GM21447 (cell line): ENCODE results near the gene FCRL4.

ENCODE experiments used
- ATAC-seq: cut with Tn5 transposase; IDR thresholded peaks from one replicate; pipeline ENCODE4 v1.9.1; 2021; ENCODE audit not compliant: unreplicated experiment

FCRL4 gene

DNA sequence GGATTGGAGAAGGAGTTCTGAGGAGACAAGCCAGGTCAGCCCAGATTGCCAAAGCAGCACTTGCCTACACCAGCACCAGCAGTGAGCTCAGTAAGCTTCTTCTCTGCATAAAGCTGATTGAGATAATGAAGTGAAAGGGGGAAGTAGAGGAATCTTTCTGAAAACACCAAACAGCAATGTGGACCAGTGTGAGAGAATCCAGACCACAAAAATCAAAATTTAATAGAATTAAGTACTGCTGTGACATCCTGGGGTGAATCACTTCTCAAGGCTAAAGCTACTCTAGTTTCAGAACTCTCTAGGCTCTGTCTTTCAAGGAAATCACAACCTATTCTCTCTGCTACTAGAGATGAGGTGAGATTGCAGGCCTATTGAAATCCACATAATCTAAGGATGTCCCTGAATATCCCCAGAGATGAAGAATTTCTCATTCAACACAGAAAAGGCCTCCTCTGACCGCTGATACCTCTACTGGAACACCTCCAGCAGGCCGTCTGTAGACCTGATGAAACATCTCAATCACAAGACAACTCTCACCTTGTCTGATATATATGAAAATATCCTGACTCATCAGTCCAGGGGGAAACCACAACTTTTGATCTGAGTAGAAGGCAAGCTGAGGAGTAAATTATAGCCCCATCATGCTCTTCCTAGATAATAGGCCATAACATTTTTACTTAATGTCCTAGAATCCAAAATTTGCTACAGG is at the start of gene FCRL4:
TSS of gene FCRL4 (minus strand) at position 127 of the 709 bp plus-strand sequence. CDS start 141 bp downstream, outside the sequence.
- peak; percentile 55 for ATAC-seq

DNA sequence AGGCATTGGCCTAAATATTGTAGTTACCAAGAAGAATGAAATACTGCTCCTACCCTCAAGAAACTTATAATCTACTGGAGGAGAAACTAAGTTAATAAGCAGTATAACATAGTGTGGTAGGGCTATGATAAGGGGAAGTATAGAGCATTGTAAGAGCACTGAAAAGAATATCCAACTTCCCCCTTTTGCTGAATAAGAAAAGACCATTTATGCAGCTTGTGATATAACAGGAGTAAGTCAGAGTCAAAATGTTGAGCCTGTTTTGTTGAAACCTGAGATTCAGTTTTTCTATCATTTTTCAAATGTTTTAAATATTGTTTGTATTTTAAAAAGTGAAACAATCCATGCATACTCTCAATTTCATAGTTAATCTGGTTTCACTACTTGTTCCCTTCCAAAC is 48.3 kb upstream of the FCRL4 start:
- ATAC-seq: no peak

DNA sequence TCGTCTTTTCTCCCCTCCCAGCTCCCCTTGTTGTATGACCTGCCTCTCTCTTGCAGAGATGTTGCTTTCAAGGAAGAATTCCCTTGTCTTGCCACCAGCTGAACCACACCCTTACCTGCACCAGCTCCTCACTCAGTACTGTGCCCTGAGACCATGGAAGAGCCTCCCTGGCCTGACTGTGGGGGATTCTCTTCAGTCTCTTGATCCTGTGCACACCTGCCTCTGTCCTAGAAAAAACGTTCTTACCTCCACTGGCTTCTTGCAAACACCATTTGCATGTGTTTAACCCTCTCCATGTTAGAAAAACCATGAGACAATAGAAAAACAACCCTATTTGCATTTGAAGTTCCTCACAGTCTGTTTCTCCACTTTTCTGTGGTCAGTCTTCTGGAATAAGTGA is 43.3 kb upstream of the FCRL4 start:
- ATAC-seq: no peak

DNA sequence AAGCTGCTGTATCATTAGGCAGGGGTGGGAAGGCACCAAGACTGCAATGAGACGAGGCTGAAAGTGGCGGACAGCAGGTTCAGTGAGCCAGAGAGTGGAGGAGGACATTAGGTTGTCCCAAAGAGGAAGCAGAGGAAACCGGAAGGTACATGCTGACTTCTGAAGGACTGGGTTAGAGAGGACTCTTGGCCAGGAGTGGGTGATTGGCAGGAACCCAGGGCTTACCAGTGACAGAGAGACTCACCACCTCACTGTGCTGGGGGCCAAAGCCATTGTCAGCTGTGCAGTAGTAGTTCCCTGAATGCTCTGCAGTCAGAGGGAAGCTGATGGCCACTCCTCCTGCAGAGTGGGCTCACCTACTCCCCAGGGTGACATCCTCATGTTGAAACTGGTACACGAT is 41.9 kb upstream of the FCRL4 start:
- ATAC-seq: no peak

DNA sequence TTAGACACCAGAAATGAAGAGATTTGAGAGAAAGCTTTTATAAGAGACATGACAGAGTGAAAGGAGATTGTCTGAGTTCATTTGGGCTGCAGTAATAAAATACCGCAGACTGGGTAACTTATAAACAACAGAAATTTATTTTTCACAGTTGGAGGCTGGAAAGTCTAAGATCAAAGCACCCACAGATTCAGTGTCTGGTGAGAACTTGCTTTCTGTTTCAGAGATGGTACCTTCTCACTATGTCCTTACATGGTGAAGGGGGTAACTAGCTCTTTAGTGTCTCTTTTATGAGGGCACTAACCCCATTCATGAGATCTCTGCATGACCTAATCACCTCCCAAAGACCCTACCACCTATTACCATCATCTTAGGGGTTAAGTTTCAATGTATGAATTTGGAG is 30.9 kb upstream of the FCRL4 start:
- ATAC-seq: no peak

DNA sequence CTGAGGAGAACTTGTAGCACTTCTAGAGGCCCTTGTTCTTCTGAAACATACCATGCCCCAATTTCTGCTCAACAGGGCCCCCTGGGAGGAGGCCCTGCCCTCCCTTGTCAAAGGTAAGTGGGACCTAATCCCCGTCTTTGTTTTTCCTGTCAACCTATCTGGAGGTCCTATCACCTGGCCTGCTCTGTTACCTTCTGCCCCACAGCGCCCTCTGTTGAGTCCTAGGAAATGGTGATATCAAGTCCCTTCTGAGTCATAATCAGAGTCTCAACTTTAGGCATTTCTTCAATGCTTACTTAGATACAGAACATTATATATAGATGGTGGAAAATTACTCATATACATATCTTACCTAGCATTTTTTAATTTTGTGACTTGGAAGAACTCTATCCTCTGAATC is 28.2 kb upstream of the FCRL4 start:
- ATAC-seq: no peak

DNA sequence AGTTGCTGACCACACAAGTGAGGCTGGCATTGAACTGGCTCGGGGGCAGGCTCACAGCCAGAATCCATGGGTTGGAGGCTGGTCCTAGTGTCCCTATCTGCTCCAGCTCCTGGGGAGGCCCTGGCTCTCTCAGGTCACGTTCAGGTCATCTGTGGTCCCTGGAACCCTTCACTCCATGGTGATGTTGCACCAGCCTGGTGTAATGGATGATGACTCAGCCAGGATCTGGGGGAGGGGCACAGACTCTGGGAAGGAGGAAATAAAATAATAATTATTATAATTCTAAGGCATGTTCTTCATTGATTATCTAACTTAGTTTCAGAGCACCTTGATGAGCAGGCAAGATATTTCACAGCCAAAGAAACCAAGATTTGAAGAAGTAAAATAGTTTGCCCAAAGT is 26.6 kb upstream of the FCRL4 start:
- ATAC-seq: no peak

DNA sequence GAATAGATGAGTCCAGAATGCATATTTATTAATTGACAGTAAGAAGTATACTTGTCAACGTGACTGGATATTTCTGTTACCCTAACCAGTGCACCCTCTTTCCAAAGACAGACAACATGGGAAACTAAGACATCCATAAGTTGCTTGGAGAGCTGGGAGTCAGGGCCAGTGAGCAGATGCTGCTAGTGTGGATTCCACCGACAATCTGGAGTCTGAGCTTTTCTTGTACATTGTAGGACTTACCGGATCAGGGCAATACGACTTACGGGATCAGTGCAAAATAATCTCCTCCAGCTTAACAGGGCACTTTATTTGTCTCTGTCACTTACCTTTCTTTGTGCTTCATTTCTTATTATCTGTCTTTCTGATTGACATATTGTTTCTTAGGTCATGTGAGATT is 24.6 kb upstream of the FCRL4 start:
- ATAC-seq: no peak

DNA sequence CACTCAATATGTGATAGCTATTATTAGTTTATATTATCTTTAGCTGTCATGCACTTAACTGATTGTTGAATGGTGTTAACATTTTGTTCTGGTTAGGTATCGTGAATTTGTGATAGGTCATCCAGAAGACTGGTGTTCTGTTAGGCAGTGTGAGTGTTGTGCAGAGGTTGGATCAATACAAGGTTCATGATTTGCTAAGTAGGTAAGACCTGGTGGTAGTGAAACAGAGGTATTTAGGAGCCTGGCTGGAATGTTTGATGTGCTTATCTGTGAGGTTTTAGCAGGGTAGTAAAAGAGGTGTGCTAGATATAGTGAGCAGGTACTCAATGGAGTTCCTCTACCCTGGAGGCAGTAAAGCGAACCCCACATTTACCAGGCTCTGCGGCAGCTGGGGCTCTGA is 20.3 kb upstream of the FCRL4 start:
- ATAC-seq: no peak

DNA sequence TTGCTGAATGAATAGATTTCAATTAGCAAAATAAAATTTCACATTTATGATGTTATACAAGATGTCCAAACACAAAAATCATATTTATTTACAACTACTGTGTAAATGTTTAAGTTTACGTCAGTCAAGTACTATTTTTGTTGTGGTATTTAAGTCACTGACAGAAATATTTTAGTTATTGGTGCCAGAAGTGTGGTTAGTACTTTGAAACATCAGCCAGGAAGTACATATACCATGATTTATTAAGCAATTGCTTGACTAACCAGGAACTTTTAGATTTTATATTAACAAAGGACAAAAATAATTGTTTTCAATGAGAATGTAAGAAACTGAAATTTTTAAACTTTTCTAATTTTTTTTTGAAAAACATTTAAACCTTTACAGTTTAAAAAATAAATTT is 2.4 kb upstream of the FCRL4 start:
- ATAC-seq: no peak

DNA sequence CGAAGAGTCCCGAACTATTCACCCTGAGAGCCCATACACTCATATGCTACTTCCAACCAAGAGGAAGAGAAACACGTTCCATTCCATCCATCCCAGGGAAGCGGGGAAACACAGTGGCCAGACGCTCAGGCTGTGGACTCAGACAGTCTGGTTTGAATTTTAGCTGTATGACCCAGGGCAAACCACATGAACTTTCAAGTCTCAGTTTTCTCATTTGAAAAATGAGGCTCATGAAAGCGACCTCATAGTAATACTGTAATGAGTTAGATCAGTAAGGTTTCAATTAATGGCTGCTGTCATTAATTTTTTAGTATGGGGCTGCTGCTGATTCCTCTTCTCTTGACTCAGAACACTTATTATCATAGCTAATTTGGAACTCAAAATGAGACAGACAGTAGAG is 1.5 kb downstream of the FCRL4 start:
- ATAC-seq: no peak

DNA sequence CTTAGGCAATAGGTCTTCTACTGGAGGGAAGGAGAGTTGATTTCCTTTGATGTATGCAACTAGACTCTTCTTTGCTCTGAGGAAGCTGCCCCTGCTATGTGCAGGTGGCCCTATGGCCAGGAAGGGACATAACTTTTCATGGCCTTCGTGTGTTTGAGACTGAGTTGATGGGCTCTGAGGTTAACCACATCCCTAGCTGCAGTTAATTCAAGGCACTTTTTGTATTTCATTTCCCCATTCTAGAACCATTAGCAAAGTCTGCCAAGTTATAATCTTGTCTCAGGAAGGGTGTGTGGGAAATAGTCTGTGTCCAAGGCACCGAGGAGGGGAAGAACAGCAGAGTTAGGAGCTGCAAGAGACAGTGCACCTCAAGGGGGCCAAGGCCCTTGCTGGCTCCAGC is 2.5 kb downstream of the FCRL4 start:
- ATAC-seq: peak; percentile 64

DNA sequence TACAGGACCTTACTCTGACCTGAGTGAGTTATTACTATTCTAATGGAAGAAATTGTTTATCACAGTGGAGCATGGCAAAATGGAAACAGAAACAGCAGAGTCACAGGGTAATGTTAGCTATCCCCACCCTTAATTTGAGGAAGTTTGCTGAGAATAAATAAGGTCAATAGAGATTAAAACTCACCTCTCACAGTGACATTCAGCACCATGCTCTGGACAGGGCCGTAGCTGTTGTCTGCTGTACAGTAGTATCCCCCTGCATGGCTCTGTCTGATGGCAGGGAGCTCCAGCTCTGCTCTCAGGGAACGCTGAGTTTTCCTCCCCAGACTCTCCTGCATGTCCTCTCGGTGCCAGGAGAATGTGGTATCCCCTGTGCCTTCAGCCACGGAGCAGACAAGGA is 11.9 kb downstream of the FCRL4 start:
- no peak for ATAC-seq

DNA sequence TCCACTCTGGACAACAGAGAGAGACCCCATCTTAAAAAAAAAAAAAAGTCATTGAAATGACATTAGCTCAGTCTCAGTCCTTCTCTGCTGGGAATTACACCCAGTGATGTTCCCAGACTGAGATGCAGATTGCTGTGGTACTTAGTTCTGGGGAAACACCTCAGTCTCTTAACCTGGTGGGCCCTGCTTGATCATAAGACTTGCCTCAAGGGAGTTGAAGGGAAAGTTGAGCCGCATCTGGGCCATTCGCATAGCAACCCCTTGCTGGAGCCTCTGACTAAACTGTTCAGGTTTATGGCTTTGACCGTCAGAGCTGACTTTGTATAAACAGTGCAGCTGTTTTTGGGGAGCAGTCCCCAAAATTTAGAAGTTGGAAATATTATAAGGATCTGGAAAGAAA is 13.4 kb downstream of the FCRL4 start:
- ATAC-seq: no peak

DNA sequence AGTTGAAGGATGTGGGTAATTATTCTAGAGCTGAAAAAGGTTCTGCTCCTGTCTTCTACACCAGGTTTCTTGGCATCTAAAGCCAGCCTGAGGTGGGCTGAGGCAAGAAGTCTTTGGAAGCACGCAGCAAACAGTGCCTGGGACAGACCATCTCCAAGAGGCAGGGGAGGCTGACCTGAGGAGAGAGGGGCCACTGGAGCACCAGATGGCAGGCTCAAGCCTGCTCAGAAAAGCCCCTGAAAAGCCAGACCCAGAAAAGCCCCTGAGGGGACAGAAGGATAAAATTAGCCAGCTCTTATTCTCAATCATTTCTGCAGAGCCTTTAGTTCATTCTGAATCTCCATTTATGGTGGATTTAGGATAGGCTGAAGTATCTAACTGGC is 17.1 kb downstream of the FCRL4 start:
- no peak for ATAC-seq

DNA sequence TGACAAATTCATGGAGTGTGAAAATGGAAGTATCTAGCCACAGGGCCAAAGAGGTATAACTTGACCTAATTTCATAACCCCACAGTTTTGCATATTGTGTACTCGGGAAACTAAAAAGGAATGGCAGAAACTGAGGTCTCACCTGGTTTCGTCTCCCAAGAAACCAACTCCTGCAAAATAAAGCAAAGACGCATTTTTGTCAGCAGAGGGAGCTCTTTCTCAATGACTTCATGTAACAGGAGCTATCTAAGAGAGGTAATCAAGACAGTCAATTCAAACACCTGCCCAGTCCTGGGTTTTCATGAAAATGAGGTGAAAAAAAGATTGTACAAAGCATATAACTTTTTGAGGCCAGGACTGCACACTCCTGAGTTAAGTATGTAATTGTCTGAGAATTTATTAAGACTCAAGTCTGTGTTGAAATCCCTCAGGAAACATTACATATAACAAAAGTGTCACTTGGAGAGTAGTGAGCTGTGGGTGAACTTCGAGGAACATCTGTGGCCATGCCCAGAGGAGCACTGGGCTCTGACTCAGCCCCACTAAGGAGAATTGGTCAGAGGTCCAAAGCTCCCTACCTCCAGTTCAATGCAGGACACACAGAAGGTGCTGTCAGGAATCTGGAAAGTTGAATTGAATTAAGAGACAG is 17.6 kb downstream of the FCRL4 start:
- no peak for ATAC-seq

DNA sequence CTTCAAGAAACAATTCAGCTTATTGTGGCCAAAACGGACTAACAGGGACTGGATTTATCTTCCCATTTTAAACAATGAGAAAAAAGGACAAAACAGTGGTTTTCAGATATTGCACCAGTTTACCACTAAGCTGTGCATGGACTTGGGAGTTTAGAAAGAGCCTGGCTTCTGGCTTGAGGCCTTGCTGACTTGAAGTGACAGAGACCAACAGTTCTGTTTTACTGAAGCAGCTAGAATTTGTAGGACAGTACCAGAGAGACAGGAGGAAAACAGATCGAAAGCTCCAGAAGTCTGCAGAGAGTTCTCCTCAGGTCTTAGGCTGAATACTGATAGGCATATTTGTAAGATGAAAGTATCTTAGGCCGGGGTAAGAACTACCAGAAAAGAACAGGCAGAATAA is 20.5 kb downstream of the FCRL4 start:
- ATAC-seq: no peak

DNA sequence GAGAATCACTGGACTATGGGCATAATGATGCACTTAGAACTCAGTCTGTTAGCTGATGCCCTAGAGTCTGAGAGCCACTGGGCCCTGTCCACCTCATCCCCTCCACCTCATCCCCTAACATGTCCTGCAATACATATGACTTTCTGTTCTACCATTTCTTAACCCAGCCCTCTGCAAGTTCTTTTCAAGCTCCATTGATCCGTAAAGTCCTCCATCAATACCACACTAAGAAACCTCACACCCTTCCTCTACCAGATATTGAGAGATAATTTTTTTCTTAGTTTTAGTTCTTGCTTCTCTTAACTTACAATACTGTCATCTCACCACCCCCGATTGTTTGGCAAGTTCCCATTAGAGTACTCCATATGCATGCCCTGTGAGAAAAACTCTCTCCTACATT is 22.1 kb downstream of the FCRL4 start:
- ATAC-seq: peak; percentile 87

DNA sequence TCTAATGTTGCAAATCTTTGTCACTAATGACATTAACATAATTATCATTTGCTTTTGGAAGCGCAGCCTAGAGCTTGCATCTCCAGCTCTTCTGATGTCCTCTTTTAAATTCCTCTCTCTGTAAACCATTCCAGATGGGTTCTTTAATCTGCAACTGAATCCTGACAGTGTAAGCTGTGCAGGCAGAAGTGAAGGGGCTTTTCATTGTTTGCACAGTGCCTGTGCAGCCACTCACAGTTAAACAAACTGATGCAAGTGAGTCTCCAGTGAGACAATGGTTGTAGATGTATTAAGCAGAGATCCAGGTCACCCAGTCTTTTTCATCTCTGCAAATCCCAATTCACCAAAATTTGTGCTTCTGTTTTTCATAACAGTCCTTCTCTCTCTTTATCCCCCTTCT is 23.0 kb downstream of the FCRL4 start:
- no peak for ATAC-seq

DNA sequence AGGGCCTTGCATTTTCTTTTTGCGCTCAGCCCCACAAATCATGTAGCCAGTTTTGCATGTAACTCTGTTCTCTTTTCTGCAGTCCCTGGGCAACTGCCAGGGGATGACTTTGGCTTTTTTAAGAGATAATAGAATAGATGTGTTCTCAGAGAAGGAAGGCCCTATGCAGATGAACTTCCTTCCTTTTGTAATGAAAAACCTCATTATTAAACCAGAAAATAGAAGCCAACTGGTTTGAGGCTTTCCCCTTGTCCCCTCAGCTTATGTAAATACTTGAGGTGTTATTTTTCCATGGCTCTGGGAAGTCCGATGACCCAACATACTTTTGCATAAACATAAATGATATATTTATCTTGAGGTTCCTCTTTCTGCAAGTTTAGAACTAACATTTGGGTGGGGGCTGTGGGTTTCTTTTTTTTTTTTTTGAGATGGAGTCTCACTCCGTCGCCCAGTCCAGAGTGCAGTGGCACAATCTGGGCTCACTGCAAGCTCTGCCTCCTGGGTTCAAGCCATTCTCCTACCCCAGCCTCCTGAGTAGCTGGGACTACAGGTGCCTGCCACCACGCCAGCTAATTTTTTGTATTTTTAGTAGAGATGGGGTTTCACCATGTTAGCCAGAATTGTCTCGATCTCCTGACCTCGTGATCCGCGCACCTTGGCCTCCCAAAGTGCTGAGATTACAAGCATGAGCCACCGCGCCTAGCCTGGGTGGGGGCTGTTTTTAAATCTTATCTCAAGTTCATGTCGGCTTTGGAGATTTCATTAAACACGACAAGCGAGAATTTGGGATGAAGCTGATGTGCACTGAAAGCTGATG is 31.2 kb downstream of the FCRL4 start:
- ATAC-seq: peak; percentile 45

DNA sequence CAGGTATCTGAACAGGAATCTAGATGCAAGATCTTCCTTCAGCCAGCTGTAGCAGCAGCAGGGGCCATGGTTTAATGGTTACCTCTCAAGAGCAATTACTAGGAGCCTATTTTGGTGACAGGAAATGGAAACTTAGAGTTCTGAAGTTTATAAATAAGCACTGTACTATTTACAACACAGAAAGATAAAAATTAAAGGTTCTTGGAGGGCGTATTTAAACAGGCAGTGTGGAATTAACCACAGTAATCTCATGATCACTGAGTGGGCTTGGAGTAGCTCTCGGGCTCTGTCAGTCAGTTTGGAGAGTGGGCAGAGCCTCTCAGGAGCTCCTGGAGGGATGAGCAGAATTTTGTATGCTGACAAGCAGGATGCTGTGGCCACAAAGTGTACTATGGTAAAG is 35.4 kb downstream of the FCRL4 start:
- peak; percentile 76 for ATAC-seq

DNA sequence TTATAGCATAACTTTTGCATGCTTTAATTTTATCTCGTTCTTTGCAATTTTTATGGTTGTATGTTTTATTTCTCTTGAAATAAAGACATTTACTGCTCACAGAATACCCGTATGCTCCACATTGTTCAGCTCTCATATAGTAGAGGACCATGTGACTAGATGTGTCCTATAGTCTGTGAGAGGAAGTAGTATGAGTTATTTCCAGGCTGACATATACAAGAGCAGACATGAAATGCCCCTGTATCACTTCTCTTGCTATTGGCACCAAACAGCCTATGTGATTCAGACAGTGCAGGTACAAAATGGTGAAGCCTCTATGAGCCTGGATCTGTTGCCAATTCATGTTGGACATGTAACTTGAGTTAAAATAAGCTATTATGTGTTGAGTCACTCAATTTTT is 39.8 kb downstream of the FCRL4 start:
- ATAC-seq: no peak
